K562 (cell line): Measurements from ENCODE around the gene INSM2. TPM values are rescaled to one million over a fixed set of nuclear protein-coding genes. Genes with fewer than 3 reads are reported as not detected.

Experiments used
- ATAC-seq: fragments of 200-7000 bp; cut with Tn5 transposase; 3 replicates; pipeline ENCODE4 v1.9.1; 2020; ENCODE audit warnings: moderate library complexity
- BruUV-seq: library from RNA; stranded (reverse); fragments of 400-500 nt; replicated peaks from 2 replicates; lab custom pipeline; 2021; lab: Mats Ljungman, UMichigan
- CTCF ChIA-PET: fragments of 300-600 bp; formaldehyde crosslinking; extraction: SDS; loops from one replicate; lab custom pipeline; 2021; ENCODE audit warnings: low intra/inter-chr PET ratio; lab: Yijun Ruan, JAX
- POLR2A ChIA-PET: fragments of 300-600, 350-650 bp; sonication (Branson Sonifier 250); formaldehyde crosslinking; extraction: SDS; loops from one replicate; lab custom pipeline; 2021; ENCODE audit warnings: antibody characterized with exemption, inconsistent platforms; lab: Yijun Ruan, JAX
- DNase-seq, 4 experiments: peaks; one replicate each; pipeline versions ENCODE4 v3.0.0 to v3.0.0-alpha.2; 2011 to 2018; ENCODE audit warnings: low spot score in 3 of 4, mixed read lengths in 3 of 4; ENCODE audit errors: extremely low read depth in 1 of 4
- FAIRE-seq: peaks from 2 replicates; lab custom pipeline; 2011; peaks lifted over from hg19 to GRCh38; lab: Jason Lieb, UNC
- H2AFZ ChIP-seq: 2 replicates; pipeline ENCODE4 v1.6.0; 2011; ENCODE audit warnings: low read depth, low read length, control low read depth, inconsistent platforms
- H3K27ac ChIP-seq: fragments of 200-600 bp; 3 replicates; pipeline ENCODE4 v1.8.0; 2011; ENCODE audit warnings: low read depth, mild to moderate bottlenecking, control low read depth, inconsistent platforms, low read length, moderate library complexity, mixed read lengths; ENCODE audit errors: extremely low read depth
- H3K27me3 ChIP-seq, 2 experiments: fragments of 300-600 bp in 1 of 2; 2 replicates in 1 of 2; 3 replicates in 1 of 2; pipeline versions ENCODE4 v1.6.0 to v1.8.0; 2011; ENCODE audit warnings: inconsistent platforms in 2 of 2, low read length in 2 of 2, mild to moderate bottlenecking in 1 of 2, mixed read lengths in 1 of 2, moderate library complexity in 1 of 2; ENCODE audit not compliant: control insufficient read depth in 2 of 2, insufficient read depth in 2 of 2
- H3K36me3 ChIP-seq: fragments of 300-600 bp; 3 replicates; pipeline ENCODE4 v1.8.0; 2011; ENCODE audit warnings: mild to moderate bottlenecking, low read length, inconsistent platforms; ENCODE audit not compliant: control insufficient read depth, insufficient read depth
- H3K4me1 ChIP-seq, 2 experiments: fragments of 200-600 bp in 1 of 2; replicated peaks in 1 of 2; 2 replicates in 1 of 2; 3 replicates in 1 of 2; pipeline versions ENCODE4 v1.5.1 to v1.8.0; 2011; ENCODE audit warnings: inconsistent platforms in 2 of 2, low read length in 2 of 2, mild to moderate bottlenecking in 1 of 2, mixed read lengths in 1 of 2, moderate library complexity in 1 of 2; ENCODE audit not compliant: control insufficient read depth in 2 of 2, insufficient read depth in 2 of 2
- H3K4me2 ChIP-seq: 2 replicates; pipeline ENCODE4 v1.6.1; 2011; ENCODE audit warnings: low read length, control low read depth, inconsistent platforms, mixed read lengths; ENCODE audit not compliant: insufficient read depth
- H3K4me3 ChIP-seq: fragments of 200-600 bp; sonication (generic), shearing (Covaris generic); 2 replicates; pipeline ENCODE4 v1.5.1; 2016; ENCODE audit warnings: control low read depth, inconsistent platforms
- H3K79me2 ChIP-seq: fragments of 200-600 bp; 3 replicates; pipeline ENCODE4 v1.8.0; 2011; ENCODE audit warnings: low read length, inconsistent platforms; ENCODE audit not compliant: control insufficient read depth, insufficient read depth
- H3K9ac ChIP-seq, 2 experiments: 2 replicates each; pipeline versions ENCODE4 v1.6.0 to v1.6.1; 2011; ENCODE audit warnings: low read depth in 2 of 2, low read length in 2 of 2, control low read depth in 1 of 2, inconsistent platforms in 1 of 2, mild to moderate bottlenecking in 1 of 2, mixed read lengths in 1 of 2; ENCODE audit not compliant: insufficient read depth in 1 of 2
- H3K9me1 ChIP-seq: one replicate; pipeline ENCODE4 v1.6.0; 2011; ENCODE audit warnings: inconsistent platforms, mild to moderate bottlenecking, low read length, moderate library complexity; ENCODE audit not compliant: control insufficient read depth, insufficient read depth
- H3K9me3 ChIP-seq: replicated peaks from 2 replicates; pipeline ENCODE4 v1.5.1; 2011; ENCODE audit warnings: low read depth, low read length, inconsistent platforms; ENCODE audit not compliant: control insufficient read depth, insufficient read depth
- H4K20me1 ChIP-seq: replicated peaks from 2 replicates; pipeline ENCODE4 v1.6.1; 2011; ENCODE audit warnings: low read length, inconsistent platforms, mixed read lengths; ENCODE audit not compliant: control insufficient read depth, insufficient read depth
- CHD4 ChIP-seq: fragments of 200-600 bp; sonication (generic); IDR thresholded peaks from 3 replicates; pipeline ENCODE4 v1.6.1; 2012; ENCODE audit warnings: low read depth, mild to moderate bottlenecking, mixed read lengths, low read length, inconsistent platforms; ENCODE audit not compliant: insufficient read depth, insufficient replicate concordance, poor library complexity, severe bottlenecking
- DPF2 ChIP-seq: fragments of 450-650 bp; IDR thresholded peaks from 2 replicates; pipeline ENCODE4 v1.6.1; 2016
- EHMT2 ChIP-seq: fragments of 450-650 bp; IDR thresholded peaks from 2 replicates; pipeline ENCODE4 v1.6.1; 2018; ENCODE audit warnings: antibody characterized with exemption
- PHF8 ChIP-seq: fragments of 200-600 bp; sonication (generic); IDR thresholded peaks from 2 replicates; pipeline ENCODE4 v1.6.1; 2012; ENCODE audit warnings: mixed run types, mild to moderate bottlenecking, inconsistent platforms, low read length, moderate library complexity, borderline replicate concordance
- PRPF4 ChIP-seq: fragments of 200-400 bp; formaldehyde crosslinking; IDR thresholded peaks from one replicate; pipeline ENCODE4 v1.6.1; 2017; ENCODE audit warnings: low read length, low read depth, mild to moderate bottlenecking; ENCODE audit not compliant: insufficient read depth, poor library complexity, severe bottlenecking
- SMAD2 ChIP-seq: fragments of 150-350 bp; IDR thresholded peaks from 2 replicates; pipeline ENCODE4 v1.6.1; 2014; ENCODE audit warnings: low read depth, mild to moderate bottlenecking, low read length
- SMARCA5 ChIP-seq: fragments of 450-650 bp; IDR thresholded peaks from 2 replicates; pipeline ENCODE4 v1.6.1; 2016
- WHSC1 ChIP-seq: IDR thresholded peaks from one replicate; pipeline ENCODE4 v1.6.1; 2012; ENCODE audit warnings: low read length, control low read depth, inconsistent platforms
- ZFPM2 ChIP-seq: fragments of 250-450 bp; sonication (Bioruptor Pico); IDR thresholded peaks from 2 replicates; pipeline ENCODE4 v1.5.1; 2022; ENCODE audit warnings: mild to moderate bottlenecking
- ZNF212 ChIP-seq: fragments of 450-650 bp; formaldehyde crosslinking; IDR thresholded peaks from 2 replicates; pipeline ENCODE4 v1.4.0; 2020; ENCODE audit warnings: mild to moderate bottlenecking
- ZNF699 ChIP-seq: fragments of 250-450 bp; sonication (Bioruptor Pico); IDR thresholded peaks from 2 replicates; pipeline ENCODE4 v1.8.0; 2021; ENCODE audit warnings: mild to moderate bottlenecking, moderate library complexity; ENCODE audit not compliant: insufficient replicate concordance
- WGBS: fragments of 100-300 bp; shearing (Covaris generic); methylation state at CpG from one replicate; pipeline ENCODE4 v1.1.6; 2016; ENCODE audit warnings: low coverage, mixed read lengths; ENCODE audit not compliant: insufficient coverage; ENCODE audit errors: missing lambda C conversion rate; 5-methylcytosine and 5-hydroxymethylcytosine counted together
- in situ Hi-C: fragments of 300-500 bp; cut with MboI; formaldehyde crosslinking; loops from 4 replicates; pipeline ENCODE4 v1.15.0; 2018; ENCODE audit warnings: inconsistent platforms, mixed read lengths
- intact Hi-C: fragments of 100-400 bp; cut with micrococcal nuclease; formaldehyde crosslinking; loops from 2 replicates; pipeline ENCODE4 v1.14.2; 2022
- polyA plus RNA-seq, 8 experiments: library from polyadenylated mRNA; depleted of rRNA in 4 of 8; stranded (reverse) in 5 of 8; unstranded in 3 of 8; fragments of >200 nt; fragmentation: Nextera tagmentation in 2 of 8; fragmentation: Illumina TruSeq in 1 of 8; extraction: Ambion mirVana in 2 of 8; extraction: Trizol in 1 of 8; gene quantifications; 2 replicates each; pipeline versions ENCODE4 v1.2.1 to v1.2.3, GENCODE V29; 2011 to 2014; ENCODE audit warnings: inconsistent platforms in 1 of 8, missing spikeins in 1 of 8
- total RNA-seq, 7 experiments: library from RNA; depleted of rRNA in 6 of 7; stranded (reverse); fragments of >200 nt in 6 of 7; fragmentation: Illumina TruSeq in 2 of 7; extraction: Trizol in 2 of 7; gene quantifications; 2 replicates each; pipeline versions ENCODE4 v1.2.1 to v1.2.3, GENCODE V29; 2011 to 2021; ENCODE audit warnings: low replicate concordance in 1 of 7
- TF ChIP-seq, protein P1 (sequence below): fragments of 450-650 bp; formaldehyde crosslinking; IDR thresholded peaks from 2 replicates; pipeline ENCODE4 v1.4.0; 2022; ENCODE audit warnings: mild to moderate bottlenecking, moderate library complexity

INSM2 gene
- total and polyA plus RNA-seq, 9 of the 15 experiments (the other 6 are each of a cell fraction or from before 2014, with no cell fraction given) = not detected

DNA sequence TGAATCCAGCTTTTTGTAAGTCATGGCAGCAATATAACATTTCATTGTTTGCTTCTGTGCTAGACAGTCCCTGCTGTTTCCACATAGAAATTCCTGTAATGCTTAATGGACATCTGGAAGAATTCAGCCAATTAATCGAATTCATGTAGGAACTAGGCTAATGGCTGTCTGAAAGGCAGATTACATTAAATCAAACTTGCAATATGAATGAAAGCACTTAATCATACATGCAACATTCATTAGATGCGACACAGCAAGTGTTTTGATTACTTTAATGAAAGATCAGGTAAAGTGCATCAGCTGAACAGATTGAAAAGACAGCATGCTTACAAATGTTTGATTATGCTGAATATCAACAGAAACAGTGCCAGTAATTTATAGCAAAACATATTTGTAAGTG is 24.1 kb upstream of the INSM2 start:
- no peaks in the 10 kb centered on the region for H3K79me2 ChIP-seq
- DNase-seq (no peak), ATAC-seq (no peak), FAIRE-seq (no peak)
- ChIA-PET CTCF (no interaction called here), POLR2A (no interaction called here)
- H3K9me1 ChIP-seq = no peaks in the 10 kb centered on the region
- no peak overlapping the region for H3K27ac ChIP-seq
- WGBS = 0% methylated on average over 2 of the region's 2 CpGs
- H3K4me2 ChIP-seq = no peak overlapping the region
- H3K4me3 ChIP-seq = no peak overlapping the region
- H3K9me3 ChIP-seq = no peaks in the 10 kb centered on the region
- H3K36me3 ChIP-seq = no peaks in the 10 kb centered on the region
- no peak overlapping the region for H2AFZ ChIP-seq
- TF ChIP-seq ZFPM2 (CRISPR knock-in tag) = no peak
- in situ Hi-C loops (no loop called here), intact Hi-C loops (no loop called here)
- H3K4me1 ChIP-seq = no peaks in the 10 kb centered on the region
- BruUV-seq = no TSS peak
- H3K27me3 ChIP-seq = no peaks in the 10 kb centered on the region
- H4K20me1 ChIP-seq = no peaks in the 10 kb centered on the region
- no peak overlapping the region for H3K9ac ChIP-seq

DNA sequence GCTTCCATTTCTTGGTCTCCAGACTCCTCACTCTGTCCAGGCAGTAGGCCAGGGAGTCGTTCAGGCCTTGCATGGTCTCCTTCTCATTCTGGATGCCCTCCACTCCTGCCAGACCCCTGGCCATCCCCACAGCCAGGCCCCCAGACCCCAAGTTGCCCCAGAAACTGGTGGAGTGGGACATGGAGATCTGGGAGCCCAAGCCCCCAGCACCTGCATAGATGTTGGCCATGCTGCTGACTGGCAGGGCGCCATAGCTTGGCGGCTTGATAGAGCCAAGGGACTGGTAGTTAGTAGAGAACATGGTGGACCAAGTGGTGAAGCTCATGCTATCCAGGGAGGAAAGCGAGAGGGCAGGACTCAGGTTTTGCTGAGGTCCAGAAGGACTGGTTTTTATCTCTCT is 21.2 kb upstream of the INSM2 start:
- Histone ChIP-seq H3K9ac (no peak overlapping the region), H2AFZ (no peak overlapping the region), H3K27ac (no peak overlapping the region), H3K4me2 (no peak overlapping the region), H3K4me3 (no peak overlapping the region), H3K4me1 (no peaks in the 10 kb centered on the region), H4K20me1 (no peaks in the 10 kb centered on the region), H3K79me2 (no peaks in the 10 kb centered on the region), H3K9me1 (no peaks in the 10 kb centered on the region), H3K36me3 (no peaks in the 10 kb centered on the region), H3K27me3 (no peaks in the 10 kb centered on the region), H3K9me3 (no peaks in the 10 kb centered on the region)
- WGBS = 0% methylated on average over 4 of the region's 4 CpGs
- no TSS peak for BruUV-seq
- ChIA-PET CTCF (no interaction called here), POLR2A (no interaction called here)
- no peak for TF ChIP-seq EHMT2
- TF ChIP-seq ZNF212 (CRISPR knock-in tag) = no peak
- TF ChIP-seq DPF2 = no peak
- no peak for TF ChIP-seq PRPF4
- no peak for TF ChIP-seq WHSC1
- TF ChIP-seq SMARCA5 = no peak
- TF ChIP-seq PHF8 = no peak
- no peak for TF ChIP-seq CHD4
- TF ChIP-seq, protein P1, sequence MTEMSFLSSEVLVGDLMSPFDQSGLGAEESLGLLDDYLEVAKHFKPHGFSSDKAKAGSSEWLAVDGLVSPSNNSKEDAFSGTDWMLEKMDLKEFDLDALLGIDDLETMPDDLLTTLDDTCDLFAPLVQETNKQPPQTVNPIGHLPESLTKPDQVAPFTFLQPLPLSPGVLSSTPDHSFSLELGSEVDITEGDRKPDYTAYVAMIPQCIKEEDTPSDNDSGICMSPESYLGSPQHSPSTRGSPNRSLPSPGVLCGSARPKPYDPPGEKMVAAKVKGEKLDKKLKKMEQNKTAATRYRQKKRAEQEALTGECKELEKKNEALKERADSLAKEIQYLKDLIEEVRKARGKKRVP (CRISPR knock-in tag) = no peak
- no peak for TF ChIP-seq ZNF699 (CRISPR knock-in tag)
- no peak for TF ChIP-seq SMAD2
- in situ Hi-C loops = no loop called here
- DNase-seq = no peak
- FAIRE-seq = no peak
- intact Hi-C loops = no loop called here
- ATAC-seq = no peak
